Testis (tissue), 2 donors: ENCODE data around the gene PDGFRB.

Source experiments
- POLR2A ChIP-seq: fragments of 450-650 bp; IDR thresholded peaks from one replicate; pipeline ENCODE4 v1.6.1; 2017; ENCODE audit warnings: antibody characterized with exemption, mild to moderate bottlenecking, moderate library complexity
- TF ChIP-seq, protein P1 (sequence below), 3 experiments: fragments of 450-650 bp in 2 of 3; fragments of 200-600 bp in 1 of 3; sonication (generic) in 1 of 3; IDR thresholded peaks; one replicate each; pipeline ENCODE4 v1.5.1; 2016 to 2019; ENCODE audit warnings: antibody characterized with exemption in 3 of 3, mild to moderate bottlenecking in 2 of 3, moderate library complexity in 1 of 3

DNA sequence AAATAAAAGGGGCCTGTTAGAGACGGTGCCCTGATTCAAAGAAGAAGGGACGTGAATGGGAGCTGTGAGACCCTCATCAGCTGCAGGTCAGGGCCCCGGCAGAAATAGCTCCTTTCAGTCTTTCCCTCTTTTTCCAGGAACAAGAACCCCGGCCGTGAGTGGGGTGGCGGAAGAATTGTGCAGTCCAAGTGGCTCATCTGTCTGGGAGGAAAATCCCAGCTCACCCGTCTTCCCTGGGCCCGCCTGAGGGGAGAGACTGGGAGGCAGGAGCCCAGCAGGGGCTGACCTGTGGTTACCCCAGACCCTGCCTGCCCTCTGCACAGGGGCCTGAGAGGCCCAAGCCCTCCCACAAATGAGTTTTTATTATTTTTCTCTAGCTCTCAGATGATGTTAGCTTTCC, 44.5 kb downstream of the PDGFRB start:
- TF ChIP-seq, protein P1, sequence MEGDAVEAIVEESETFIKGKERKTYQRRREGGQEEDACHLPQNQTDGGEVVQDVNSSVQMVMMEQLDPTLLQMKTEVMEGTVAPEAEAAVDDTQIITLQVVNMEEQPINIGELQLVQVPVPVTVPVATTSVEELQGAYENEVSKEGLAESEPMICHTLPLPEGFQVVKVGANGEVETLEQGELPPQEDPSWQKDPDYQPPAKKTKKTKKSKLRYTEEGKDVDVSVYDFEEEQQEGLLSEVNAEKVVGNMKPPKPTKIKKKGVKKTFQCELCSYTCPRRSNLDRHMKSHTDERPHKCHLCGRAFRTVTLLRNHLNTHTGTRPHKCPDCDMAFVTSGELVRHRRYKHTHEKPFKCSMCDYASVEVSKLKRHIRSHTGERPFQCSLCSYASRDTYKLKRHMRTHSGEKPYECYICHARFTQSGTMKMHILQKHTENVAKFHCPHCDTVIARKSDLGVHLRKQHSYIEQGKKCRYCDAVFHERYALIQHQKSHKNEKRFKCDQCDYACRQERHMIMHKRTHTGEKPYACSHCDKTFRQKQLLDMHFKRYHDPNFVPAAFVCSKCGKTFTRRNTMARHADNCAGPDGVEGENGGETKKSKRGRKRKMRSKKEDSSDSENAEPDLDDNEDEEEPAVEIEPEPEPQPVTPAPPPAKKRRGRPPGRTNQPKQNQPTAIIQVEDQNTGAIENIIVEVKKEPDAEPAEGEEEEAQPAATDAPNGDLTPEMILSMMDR (IDR thresholded peaks at IDR 0.05): no peak
- TF ChIP-seq POLR2A: no peak
